GM18519 (cell line): ENCODE results near the gene SMAD9.

Experiments
- ATAC-seq: cut with Tn5 transposase; IDR thresholded peaks from one replicate; pipeline ENCODE4 v1.9.1; 2021; ENCODE audit warnings: mild to moderate bottlenecking, moderate library complexity; ENCODE audit not compliant: unreplicated experiment, low FRiP score

The SMAD9 gene

DNA sequence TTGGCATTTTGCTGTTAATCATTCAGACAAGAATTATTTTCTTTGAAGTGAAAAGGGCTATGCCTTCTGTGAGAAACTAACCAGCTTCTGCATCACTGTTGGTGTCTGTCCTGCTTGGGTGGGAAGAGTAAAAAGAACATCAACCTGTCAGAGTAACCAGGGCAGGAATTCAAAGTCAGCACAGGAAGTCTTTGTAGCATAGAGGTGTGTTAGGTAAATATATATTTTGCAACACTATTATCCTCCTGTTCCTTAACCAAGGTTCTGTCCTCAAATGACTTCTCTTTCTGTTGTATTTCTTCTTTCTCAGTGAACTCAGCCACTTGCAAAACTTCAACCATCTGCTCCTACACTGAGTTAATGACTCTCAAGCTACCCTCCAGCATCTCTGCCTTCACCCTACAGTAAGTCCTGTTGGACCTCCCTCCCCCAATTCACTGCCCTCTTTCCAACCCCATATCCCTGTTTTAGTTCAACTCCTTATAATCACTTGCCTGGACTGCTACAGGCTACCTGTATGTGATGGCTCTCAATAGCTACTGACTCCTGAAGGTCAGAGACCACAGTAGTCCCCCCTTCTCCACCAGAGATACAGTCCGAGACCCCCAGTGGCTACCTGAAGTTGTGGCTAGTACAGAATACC is 49.9 kb downstream of the SMAD9 start:
- ATAC-seq, result no peak

DNA sequence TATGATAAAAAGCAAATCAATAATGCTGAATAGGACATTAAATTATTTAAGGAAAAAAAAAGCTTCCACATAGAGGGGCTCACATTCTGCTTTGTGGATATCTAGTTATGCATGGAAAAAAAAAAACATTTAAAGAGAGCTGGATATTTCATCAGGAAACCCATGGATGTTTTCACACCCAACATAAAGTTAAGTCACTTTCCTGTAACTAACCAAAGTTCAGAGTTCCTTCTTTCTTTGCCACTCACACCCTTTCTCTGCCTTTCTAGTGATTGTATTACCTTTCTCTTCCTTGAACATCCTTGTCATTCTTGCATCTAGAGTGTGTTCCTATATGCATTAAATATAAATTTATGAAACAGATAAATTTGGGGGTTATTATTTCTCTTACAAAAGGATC is 53.8 kb downstream of the SMAD9 start:
- no peak for ATAC-seq

DNA sequence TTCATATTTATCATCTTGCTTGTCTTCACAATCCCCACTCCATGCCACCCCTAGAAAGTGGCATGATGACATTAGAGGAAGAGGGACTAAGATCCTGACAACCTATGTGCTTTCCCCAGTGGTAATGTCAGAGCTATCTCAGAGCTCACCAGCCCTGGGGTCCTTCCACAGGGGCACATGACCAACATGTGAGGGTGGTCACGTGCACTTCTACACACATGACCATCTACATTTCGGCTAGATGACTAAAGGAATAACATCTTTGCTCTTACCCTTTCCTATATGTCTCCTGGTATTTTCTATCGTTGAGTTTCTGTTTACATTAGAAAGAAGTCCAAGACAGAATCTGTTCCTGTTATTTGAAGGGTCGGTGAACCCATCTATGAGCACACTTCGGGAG is 54.8 kb downstream of the SMAD9 start:
- no peak for ATAC-seq

DNA sequence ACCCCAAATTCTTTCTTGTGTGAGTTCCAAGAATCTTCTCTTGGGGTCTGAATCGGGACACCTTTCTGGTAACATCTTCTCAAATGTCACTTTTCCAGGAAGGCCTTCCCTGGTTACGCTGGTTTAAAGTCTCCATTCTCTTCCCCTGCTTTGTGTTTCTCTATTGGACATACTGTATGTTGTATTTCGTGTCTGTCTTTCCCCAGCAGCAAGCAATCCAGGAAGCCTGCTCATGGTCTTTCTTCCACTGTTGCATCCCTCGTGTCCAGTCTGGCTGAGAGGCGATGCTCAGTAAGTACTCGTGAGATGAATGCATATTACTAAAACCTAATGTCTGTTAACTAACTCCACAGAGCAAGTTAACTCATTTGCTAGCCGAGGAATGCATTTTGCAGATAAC is 57.3 kb downstream of the SMAD9 start:
- no peak for ATAC-seq

DNA sequence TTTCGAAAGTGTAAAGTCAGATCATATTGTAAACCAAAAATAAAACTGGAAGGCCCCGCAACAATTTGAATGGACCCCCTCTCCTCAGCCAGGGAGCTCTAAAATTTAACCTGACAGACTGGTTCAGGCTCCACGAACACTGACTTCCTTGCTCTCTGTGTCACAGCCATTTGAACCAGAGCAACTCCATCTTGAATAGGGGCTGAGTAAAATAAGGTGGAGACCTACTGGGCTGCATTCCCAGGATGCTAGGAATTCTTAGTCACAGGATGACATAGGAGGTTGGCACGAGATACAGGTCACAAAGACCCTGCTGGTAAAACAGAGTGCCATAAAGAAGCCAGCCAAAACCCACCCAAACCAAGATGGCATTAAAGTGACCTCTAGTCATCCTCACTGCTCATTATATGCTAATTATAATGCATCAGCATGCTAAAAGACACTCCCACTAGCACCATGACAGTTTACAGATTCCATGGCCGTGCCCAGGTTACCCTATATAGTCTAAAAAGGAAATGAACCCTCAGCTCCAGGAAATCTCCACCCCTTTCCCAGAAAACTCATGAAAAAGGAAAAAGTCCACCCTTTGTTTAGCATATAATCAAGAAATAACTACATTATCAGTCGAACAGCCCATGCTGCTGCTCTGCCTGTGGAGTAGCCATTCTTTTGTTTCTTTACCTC is 57.9 kb downstream of the SMAD9 start:
- no peak for ATAC-seq

DNA sequence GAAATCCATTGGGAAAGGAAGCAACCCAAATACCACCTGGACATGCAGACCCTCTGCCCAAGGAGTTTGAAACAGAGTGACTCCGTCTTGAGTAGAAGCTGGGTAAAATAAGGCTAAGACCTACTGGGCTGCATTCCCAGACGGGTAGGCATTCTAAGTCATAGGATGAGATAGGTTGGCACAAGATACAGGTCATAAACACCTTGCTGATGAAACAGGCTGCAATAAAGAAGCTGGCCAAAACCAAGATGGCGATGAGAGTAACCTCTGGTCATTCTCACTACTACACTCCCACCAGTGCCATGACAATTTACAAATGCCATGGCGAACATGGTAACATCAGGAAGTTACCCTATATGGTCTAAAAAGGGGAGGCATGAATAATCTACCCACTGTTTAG is 60.8 kb downstream of the SMAD9 start:
- ATAC-seq, result no peak

DNA sequence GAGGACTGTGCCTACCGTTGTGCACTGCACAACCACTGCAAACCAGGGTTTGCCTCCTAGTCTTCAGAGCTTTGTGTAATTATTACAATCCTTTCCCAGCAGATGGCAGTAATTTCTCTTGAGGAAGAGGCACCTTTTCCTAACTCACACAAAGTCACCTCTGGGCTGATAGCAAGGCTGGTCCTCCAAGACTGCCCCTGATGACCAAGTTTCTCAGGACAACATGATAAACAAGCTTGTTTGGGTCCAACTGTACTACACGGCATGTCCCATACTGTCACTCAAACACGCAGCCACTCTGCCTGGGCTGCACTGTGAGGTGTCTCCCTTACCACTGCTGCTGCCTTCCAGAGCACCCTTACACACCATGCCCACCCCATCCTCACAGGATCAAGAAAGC is 61.7 kb downstream of the SMAD9 start:
- ATAC-seq, result peak; percentile 82

DNA sequence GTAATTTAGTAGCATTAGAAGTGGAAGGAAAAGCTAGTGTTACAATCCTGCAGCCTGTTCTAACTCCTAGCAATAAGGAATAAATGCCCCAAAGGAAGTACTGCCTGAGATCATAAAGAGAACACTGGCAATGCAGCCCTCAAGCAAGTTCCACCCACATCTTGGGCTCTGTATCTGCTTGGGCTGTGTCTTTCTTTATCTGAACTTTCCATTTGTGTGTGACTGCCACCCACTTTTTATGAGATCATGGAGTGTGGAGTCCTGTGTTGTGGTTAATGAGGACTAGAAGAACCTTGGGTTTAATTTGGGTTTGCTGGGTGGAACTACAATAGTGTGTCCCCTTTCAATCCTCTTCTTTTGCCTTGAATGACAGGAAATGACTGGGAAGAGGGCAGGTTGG is 62.8 kb downstream of the SMAD9 start:
- no peak for ATAC-seq

DNA sequence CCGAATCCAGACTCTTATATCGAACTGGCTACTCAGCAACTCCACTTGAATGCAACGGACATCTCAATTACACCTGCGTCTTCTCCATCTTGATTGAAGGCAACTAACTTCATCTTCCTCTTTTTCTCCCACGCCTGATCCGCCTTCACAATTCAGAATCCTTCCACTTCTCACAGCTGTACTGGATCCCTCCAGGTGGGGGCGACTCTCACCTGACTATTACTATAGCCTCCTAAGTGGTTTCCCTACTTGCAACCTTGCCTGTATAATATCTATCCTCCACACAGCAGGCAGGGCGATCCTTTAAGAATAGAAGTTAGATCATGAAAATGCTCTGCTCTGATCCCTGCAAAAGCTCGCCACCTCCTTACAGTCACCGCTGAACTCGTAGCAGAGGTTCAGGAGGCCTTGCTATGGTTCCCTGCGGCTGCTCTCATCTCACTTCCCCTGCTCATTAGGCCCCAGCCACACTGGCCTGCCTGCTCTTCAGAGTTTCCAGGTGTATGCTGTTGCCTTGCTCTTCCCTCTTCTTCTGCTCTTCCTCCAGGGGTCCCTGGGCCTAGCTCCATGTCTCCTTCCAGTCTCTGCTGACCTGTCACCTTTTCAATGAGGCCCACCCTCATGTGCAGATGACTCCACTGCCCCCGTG is 69.1 kb downstream of the SMAD9 start:
- no peak for ATAC-seq

DNA sequence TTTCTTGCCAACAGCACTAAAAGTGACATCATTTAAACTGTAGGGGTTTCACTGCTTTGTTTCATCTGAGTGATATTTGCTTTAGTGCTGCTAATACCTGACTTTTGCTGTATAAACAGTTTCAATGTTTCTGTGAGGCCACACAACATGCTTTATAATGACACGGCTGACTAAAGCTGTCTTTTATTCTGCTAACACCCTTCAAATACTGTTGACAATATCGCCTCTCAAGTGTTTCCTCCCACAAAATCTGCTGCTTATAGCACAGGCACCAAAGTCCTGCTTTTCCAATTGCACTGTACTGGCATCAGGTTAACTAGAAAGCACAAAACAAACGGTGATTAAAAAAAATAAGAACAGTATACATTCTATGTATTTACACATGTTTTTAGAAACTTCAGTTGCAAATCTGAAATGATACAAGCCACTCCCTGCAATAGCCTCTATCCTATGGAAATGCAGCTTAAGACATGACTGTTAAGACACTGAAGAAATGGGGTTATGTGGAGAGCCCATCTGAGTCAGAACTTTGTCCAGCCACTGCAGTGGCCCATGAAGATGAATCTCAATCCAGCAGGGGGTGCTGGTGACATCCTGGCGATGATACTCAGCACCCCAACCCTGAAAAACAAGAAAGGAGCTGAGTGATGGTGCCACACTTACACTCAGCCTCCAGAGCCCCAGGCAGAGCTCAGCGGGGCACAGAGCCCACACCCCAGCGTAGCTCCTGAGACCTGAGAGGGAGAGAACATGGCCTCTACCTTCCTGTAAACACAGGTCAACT is 71.6 kb downstream of the SMAD9 start:
- peak; percentile 56 for ATAC-seq

DNA sequence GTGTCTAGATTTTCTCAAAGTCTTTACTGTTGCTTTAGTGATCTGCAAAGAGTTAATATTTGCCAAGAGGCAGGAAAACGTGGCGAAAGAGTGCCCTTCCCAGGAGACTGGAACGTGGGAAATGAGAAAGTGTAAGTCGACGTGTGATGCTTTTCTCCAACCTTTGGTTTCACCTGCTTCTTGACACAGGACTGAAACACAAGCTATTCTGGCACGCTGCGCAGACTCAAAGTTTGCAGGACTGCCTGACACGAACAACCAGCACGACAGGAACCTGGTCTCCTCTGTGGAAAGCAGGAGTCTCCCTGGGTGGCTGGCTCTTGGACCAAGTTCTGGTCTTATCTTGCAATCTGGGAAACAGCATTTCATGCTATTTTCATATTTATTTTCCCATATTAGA is 72.4 kb downstream of the SMAD9 start:
- ATAC-seq, result no peak

DNA sequence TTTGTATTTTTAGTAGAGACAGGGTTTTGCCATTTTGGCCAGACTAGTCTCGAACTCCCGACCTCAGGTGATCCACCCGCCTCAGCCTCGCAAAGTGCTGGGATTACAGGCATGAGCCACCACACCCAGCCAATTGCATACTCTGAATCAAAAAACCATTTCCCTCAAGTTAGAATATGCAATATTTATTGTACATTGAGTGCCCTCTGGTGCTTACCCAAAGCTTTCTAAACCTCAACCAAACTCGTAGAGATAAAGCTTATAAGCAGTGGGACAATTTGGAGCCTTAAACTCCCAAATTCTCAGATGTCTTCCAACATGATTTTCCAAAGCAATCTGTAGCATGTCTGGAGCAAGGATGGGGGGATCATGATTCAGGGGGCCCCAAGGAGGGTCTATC is 78.6 kb downstream of the SMAD9 start:
- ATAC-seq, result no peak

DNA sequence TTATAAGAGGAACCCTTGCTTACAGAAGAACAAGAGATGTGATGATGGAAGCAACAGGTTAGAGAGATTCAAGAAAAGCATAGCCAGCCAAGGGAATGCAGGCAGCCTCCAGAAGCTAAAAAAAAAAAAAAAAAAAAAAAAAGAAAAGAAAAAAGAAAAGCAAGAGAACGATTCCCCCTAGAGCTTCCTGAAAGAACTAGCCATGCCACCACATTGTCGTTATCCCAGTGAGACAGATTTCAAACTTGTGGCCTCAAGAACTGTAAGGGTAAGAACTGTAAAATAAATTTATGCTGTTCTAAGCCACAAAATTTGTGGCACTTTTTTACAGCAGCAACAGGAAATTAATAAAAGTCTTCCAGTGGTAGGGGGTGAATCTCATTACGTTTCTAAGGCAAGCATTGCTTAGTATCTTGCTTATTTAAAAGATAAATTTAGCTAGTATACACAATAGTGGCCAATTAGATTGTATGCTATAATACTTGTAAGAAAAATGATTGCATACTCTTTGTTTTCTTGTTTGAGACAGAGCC is 79.3 kb downstream of the SMAD9 start:
- no peak for ATAC-seq

DNA sequence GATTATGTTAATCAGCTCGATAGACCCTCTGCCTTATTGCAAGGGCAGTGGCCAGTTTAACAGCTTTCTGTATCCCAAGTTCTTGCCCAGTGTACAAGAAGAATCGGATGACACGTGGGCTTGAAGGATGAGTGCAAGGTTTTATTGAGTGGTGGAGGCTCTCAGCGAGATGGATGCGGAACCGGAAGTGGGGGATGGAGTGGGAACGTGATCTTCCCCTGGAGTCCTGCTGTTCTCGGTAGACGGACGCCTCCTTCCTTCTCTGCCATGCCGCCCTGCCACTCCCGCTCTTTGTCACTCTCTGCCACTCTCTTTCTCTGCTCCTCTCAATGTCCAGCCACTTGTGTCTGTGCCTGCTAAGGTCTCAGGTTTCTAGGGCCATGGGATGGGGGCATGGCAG is 80.1 kb downstream of the SMAD9 start:
- ATAC-seq, result no peak

DNA sequence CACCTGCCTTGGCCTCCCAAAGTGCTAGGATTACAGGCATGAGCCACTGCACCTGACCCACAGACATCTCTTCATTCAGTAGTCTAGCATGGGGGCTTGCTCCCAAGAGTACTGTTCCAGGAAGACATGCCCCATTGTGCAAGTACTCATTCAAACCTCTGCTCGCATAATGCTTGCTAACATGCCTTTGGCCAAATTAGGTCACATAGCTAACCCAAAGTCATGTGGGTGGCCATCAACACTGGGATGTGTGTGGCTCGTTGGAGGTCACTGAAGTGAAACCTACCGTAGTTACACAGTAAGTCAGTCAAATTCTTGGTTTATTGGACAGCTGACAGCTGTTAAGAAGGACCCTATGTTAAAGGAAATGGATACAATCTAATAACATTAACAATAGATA is 80.8 kb downstream of the SMAD9 start:
- no peak for ATAC-seq

DNA sequence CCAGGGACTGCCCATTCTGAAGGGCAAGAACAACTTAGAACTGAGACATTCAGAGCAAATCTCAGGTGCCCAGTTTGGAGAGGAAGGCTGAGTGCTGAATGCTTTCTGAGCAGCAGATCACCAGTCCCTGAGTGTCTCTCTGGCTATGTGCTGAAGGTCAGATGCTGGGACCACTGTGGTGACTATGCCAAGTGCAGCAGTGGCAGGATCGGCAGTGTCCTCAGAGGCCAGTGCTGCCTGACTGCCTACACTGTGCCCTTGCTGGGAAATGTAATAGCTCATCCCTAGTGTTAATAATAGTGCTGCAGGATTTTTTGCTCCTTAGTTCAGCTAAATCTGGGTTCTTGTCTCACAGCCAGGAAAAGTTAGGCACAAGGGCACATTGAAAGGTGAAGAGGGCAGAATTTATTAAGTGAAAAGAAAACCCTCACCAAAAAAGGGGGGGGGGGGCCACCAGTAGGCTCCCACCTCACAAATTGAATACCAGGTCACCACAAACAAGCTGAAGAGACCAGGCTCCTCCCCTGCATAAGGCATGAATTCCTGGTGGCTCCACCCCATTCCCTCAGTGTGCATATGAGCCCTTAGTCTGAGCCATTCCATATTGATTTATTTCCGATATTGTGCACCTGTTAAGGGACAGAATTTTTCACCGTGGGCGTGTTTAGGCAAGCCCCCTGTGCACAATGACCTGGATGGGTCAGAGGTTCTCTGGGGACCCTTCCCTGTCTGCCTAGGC is 82.5 kb downstream of the SMAD9 start:
- no peak for ATAC-seq

DNA sequence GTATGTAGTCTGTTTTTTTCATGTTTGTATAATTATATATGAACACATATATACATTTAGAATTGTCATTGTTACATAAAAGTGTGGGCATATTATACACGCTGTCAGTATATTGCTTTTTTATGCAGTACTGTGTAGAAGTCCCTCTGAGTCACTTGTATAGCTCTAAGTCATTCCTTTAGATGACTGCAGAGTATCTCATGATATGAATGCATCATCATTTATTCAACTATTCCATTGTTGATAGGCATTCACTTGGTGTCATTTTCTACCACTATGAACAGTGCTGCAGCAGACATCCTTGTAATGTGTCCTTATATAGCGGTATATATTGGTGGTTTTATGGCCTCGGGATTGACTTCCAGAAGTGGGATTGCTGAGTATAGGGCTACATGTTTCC is 85.7 kb downstream of the SMAD9 start:
- no peak for ATAC-seq

DNA sequence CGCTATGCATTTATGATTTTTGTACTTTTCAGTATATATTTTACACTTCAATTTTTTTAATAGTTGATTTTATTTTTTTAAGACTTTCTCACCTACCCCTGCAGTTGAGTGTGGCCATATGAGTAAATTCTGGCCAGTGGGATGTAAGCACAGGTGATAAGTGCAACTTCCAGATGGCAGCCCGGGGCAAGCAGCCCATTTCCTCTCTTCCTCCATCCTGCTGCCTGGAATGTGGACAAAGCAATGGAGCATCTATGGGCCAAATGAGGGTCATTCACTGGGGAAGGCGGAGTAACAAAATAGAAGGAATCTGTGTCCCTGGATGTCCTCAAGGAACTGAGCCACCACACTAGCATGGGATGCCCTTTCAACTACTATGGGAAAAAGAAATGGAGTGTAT is 88.7 kb downstream of the SMAD9 start:
- ATAC-seq, result no peak

DNA sequence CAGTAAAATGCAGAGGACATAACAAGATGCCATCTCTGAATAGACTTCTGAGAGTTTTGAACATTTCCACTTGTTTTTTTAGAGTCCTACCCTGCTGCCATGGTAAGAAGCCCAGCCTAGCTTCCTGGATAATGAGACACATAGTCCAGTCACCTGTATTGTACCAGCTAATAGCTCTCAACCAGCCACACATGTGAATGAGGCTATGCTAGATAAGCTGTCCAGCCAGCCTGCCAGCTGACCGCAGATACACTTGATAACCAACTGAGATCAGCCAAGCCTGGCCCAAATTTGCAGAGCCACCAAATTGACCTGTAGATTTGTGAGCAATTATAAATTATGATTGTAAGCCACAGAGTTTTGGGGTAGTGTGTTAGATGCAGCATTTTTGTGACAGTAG is 90.3 kb downstream of the SMAD9 start:
- no peak for ATAC-seq

DNA sequence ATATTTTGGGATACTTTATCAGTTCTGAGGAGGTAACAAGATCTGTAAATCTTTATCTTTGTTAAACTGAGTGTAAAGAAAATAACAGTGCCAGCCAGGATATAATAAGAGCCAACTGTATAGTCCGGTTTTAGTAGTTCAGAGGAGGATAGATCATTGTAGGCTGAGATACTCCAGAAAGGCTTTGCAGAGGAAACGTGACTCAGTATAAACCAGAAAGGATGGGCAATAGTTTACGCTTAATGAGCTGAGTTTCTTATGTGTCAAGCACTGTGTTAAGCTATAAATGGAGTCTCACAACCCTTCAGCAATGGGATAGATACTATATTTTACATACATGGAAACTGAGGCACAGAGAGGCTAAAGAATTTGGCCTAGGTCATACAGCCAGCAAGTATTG is 97.3 kb downstream of the SMAD9 start:
- no peak for ATAC-seq
